HG03045 (cell line): Measurements from ENCODE around the gene ZC3H13.

Source experiments
- ATAC-seq: cut with Tn5 transposase; IDR thresholded peaks from one replicate; pipeline ENCODE4 v1.9.1; 2021; ENCODE audit warnings: mild to moderate bottlenecking, moderate library complexity; ENCODE audit not compliant: unreplicated experiment

Gene ZC3H13

GRCh38 chr13:46071590-46072249 is 19.2 kb upstream of the ZC3H13 start:
- peak; percentile 93 for ATAC-seq

- ATAC-seq = no peak
These were observed 10.7 kb upstream of the ZC3H13 start for GRCh38 chr13:46063292-46063691.

GRCh38 chr13:46062185-46062584 is 9.6 kb upstream of the ZC3H13 start:
- no peak for ATAC-seq

- ATAC-seq = no peak
These were observed 6.9 kb upstream of the ZC3H13 start for GRCh38 chr13:46059405-46059804.

GRCh38 chr13:46058268-46058667 is 5.7 kb upstream of the ZC3H13 start:
- no peak for ATAC-seq

- no peak for ATAC-seq
These were observed 4.9 kb upstream of the ZC3H13 start for GRCh38 chr13:46057256-46058015.

GRCh38 chr13:46053162-46054012 is 841 bp upstream of the ZC3H13 start:
- ATAC-seq = no peak

GRCh38 chr13:46051968-46052318 is 603 bp downstream of the ZC3H13 start:
- ATAC-seq = no peak

GRCh38 chr13:46050771-46051170 is 1.8 kb downstream of the ZC3H13 start:
- ATAC-seq = no peak

- no peak for ATAC-seq
These were observed 7.1 kb downstream of the ZC3H13 start for GRCh38 chr13:46045424-46045823.

- no peak for ATAC-seq
These were observed 8.9 kb downstream of the ZC3H13 start for GRCh38 chr13:46043647-46044046.

GRCh38 chr13:46041419-46041839 is 11.1 kb downstream of the ZC3H13 start:
- no peak for ATAC-seq

GRCh38 chr13:46040763-46041162 is 11.8 kb downstream of the ZC3H13 start:
- no peak for ATAC-seq

- ATAC-seq = no peak
These were observed 12.9 kb downstream of the ZC3H13 start for GRCh38 chr13:46039411-46040182.

GRCh38 chr13:46038296-46038695 is 14.2 kb downstream of the ZC3H13 start:
- ATAC-seq = no peak

- no peak for ATAC-seq
These were observed 17.5 kb downstream of the ZC3H13 start for GRCh38 chr13:46035066-46035465.

GRCh38 chr13:46032341-46032740 is 20.2 kb downstream of the ZC3H13 start:
- no peak for ATAC-seq

GRCh38 chr13:46031581-46032263 is 20.8 kb downstream of the ZC3H13 start:
- no peak for ATAC-seq

- ATAC-seq = no peak
These were observed 27.4 kb downstream of the ZC3H13 start for GRCh38 chr13:46025157-46025556.

GRCh38 chr13:46022481-46022880 is 30.1 kb downstream of the ZC3H13 start:
- ATAC-seq = no peak
